Peyer's patch (tissue), 4 donors: ENCODE results near the gene ST6GAL1. TPM values are rescaled to one million over a fixed set of nuclear protein-coding genes. Genes with fewer than 3 reads are reported as not detected.

ENCODE experiments used
- DNase-seq, 3 donors: peaks; one replicate each; pipeline ENCODE4 v3.0.0-alpha.2; 2017 to 2019
- H3K27ac ChIP-seq, 4 donors: fragments of 200-600 bp; sonication (generic); one replicate each; pipeline ENCODE4 v1.5.1; 2016 to 2019
- H3K27me3 ChIP-seq, 2 donors: fragments of 200-600 bp; sonication (generic); one replicate each; pipeline ENCODE4 v1.5.1; 2019
- H3K36me3 ChIP-seq, 3 donors: fragments of 200-600 bp; sonication (generic); one replicate each; pipeline ENCODE4 v1.5.1; 2016 to 2019
- H3K4me1 ChIP-seq, 4 donors: fragments of 200-600 bp; sonication (generic); one replicate each; pipeline ENCODE4 v1.5.1; 2016 to 2019
- H3K4me3 ChIP-seq, 4 donors: fragments of 200-600 bp; sonication (generic); 1 replicate in 3 of 4; 2 replicates in 1 of 4; pipeline ENCODE4 v1.5.1; 2016 to 2019; ENCODE audit warnings: mild to moderate bottlenecking in 1 of 4
- H3K9me3 ChIP-seq, 4 donors: fragments of 200-600 bp; sonication (generic); one replicate each; pipeline ENCODE4 v1.5.1; 2016 to 2019; ENCODE audit warnings: mild to moderate bottlenecking in 1 of 4
- POLR2A ChIP-seq, 2 donors: fragments of 450-650 bp; IDR thresholded peaks; one replicate each; pipeline ENCODE4 v1.5.1; 2017; ENCODE audit warnings: antibody characterized with exemption in 2 of 2, mild to moderate bottlenecking in 2 of 2, moderate library complexity in 2 of 2
- total RNA-seq, 4 donors: library from RNA; depleted of rRNA; stranded (reverse); fragments of >200 nt; gene quantifications; one replicate each; pipeline ENCODE4 v1.1.0, GENCODE V29; 2016
- TF ChIP-seq, protein P1 (sequence below), 6 experiments: fragments of 450-650 bp in 4 of 6; fragments of 200-600 bp in 2 of 6; sonication (generic) in 1 of 6; IDR thresholded peaks; one replicate each; pipeline ENCODE4 v1.5.1; 2017 to 2019; ENCODE audit warnings: antibody characterized with exemption in 6 of 6, mild to moderate bottlenecking in 3 of 6, moderate library complexity in 1 of 6

ST6GAL1 gene
- total RNA-seq, 4 donors from 2014 or later = 3.7 to 96.6 (median 14.9) TPM

DNA sequence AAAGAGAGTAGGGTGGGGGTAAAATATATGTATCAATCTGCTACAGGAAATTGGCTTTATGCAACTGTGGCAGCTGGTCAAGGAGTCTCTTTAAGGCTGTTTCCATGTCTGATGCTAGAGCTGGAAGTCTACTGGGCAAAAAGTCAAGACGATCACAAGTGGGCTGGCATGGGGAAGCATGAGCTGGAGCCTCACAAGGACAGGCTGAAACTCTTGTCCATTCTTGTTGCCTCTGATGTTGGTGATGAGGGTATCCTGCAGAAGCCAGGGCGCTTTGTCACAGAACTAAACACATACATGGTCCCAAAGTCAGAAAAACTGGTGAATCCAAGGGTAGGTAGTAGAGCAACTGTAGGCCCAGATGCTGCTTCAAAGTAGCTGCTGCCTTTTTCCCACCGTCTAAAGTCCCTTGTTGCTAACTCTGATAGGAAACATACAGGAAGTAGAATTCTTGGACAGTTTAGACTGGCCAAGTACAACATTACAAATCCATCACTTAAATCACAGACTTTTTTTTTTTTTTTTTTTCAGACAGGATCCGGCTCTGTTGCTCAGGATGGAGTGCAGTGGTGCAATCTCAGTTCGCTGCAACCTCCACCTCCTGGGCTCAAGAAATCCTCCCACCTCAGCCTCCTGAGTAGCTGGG is 154.8 kb downstream of the ST6GAL1 start:
- TF ChIP-seq, protein P1, sequence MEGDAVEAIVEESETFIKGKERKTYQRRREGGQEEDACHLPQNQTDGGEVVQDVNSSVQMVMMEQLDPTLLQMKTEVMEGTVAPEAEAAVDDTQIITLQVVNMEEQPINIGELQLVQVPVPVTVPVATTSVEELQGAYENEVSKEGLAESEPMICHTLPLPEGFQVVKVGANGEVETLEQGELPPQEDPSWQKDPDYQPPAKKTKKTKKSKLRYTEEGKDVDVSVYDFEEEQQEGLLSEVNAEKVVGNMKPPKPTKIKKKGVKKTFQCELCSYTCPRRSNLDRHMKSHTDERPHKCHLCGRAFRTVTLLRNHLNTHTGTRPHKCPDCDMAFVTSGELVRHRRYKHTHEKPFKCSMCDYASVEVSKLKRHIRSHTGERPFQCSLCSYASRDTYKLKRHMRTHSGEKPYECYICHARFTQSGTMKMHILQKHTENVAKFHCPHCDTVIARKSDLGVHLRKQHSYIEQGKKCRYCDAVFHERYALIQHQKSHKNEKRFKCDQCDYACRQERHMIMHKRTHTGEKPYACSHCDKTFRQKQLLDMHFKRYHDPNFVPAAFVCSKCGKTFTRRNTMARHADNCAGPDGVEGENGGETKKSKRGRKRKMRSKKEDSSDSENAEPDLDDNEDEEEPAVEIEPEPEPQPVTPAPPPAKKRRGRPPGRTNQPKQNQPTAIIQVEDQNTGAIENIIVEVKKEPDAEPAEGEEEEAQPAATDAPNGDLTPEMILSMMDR (IDR thresholded peaks at IDR 0.05) = no peak
- Histone ChIP-seq H3K27ac (no peak overlapping the region), H3K9me3 (no peaks in the 10 kb centered on the region)

DNA sequence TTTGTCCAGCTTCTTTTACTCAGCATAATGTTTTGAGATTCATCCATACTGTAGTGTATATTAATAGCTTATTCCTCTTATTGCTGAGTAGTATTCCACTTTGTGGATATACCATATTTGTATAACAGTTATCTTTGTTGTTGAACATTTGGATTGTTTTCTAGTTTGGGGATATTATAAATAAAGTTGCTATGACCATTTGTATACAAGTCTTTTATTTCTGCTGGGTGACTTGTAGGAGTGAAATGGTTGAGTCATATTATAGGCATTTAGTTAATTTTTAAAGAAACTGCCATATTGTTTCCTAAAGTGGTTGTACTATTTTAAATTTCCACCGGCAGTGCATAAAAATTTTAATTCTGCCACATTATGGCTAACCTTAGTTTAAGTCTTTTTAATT is 155.6 kb downstream of the ST6GAL1 start:
- H3K4me3 ChIP-seq = no peak overlapping the region

More for the DNA sequence above, 154.8 kb downstream of the ST6GAL1 start:
- Histone ChIP-seq H3K27me3 (no peaks in the 10 kb centered on the region), H3K4me3 (no peak overlapping the region), H3K36me3 (no peaks in the 10 kb centered on the region), H3K4me1 (no peaks in the 10 kb centered on the region)
- DNase-seq = no peak

DNA sequence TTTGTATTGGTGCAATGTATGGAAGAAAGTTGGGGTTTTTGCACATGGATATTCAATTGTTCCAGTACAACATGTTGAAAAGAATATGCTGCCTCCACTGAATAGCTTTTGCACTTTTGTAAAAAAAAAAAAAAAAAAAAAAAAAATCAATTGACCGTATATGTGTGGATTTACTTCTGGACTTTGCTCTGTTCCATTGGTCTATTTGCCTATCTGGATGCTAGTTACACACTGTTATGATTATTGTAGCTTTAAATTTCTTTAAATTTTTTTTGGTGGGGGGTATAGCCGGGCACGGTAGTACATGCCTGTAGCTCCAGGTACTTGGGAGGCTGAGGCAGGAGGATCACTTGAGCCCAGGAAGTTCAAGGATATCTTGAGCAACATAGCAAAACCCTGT is 156.5 kb downstream of the ST6GAL1 start:
- Histone ChIP-seq H3K36me3 (no peaks in the 10 kb centered on the region), H3K27ac (no peak overlapping the region), H3K9me3 (no peaks in the 10 kb centered on the region), H3K4me3 (no peak overlapping the region), H3K27me3 (no peaks in the 10 kb centered on the region), H3K4me1 (no peaks in the 10 kb centered on the region)
- TF ChIP-seq POLR2A (IDR thresholded peaks at IDR 0.05) = no peak
- TF ChIP-seq, protein P1 (IDR thresholded peaks at IDR 0.05) = no peak
- DNase-seq = no peak

More for the DNA sequence above, 155.6 kb downstream of the ST6GAL1 start:
- Histone ChIP-seq H3K9me3 (no peaks in the 10 kb centered on the region), H3K27ac (no peak overlapping the region), H3K36me3 (no peaks in the 10 kb centered on the region), H3K27me3 (no peaks in the 10 kb centered on the region), H3K4me1 (no peaks in the 10 kb centered on the region)
- TF ChIP-seq, protein P1 (IDR thresholded peaks at IDR 0.05) = no peak
- TF ChIP-seq POLR2A (IDR thresholded peaks at IDR 0.05) = no peak
- DNase-seq = no peak

DNA sequence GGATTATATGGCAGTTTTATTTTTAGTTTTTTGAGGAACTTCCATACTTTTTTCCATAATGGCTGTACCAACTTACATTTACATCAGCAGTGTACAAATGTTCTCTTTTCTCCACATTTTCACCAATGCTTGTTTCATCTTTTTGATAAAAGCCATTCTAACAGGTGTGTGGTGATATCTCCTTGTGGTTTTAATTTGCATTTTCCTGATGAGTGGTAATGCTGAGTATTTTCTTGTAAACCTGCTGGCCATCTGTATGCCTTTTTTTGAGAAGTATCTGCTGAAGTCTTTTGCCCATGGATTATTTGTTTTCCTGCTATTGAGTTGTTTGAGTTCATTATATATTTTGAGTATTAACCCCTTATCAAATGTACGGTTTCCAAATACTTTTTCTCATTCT is 158.4 kb downstream of the ST6GAL1 start:
- no peaks in the 10 kb centered on the region for H3K27me3 ChIP-seq
- no peak for TF ChIP-seq POLR2A (IDR thresholded peaks at IDR 0.05)
- TF ChIP-seq, protein P1 (IDR thresholded peaks at IDR 0.05) = no peak
- no peak for DNase-seq
- no peak overlapping the region for H3K27ac ChIP-seq
- H3K4me3 ChIP-seq = no peak overlapping the region
- no peaks in the 10 kb centered on the region for H3K36me3 ChIP-seq
- H3K4me1 ChIP-seq = no peaks in the 10 kb centered on the region
- H3K9me3 ChIP-seq = no peaks in the 10 kb centered on the region

DNA sequence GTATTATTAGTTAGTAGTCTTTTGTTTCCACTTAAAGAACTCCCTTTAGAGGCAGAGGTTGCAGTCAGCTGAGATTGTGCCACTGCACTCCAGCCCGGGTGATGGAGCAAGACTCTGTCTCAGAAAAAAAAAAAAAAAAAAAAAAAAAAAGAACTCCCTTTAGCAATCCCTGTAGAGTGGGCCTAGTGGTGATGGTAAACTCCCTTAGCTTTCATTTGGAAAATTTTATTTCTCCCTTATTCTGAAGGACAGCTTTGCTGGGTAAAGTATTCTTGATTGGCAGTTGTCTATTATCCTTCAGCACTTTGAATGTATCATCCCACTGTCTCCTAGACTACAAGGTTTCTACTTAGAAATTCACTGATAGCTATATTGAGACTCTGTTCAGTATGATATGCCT is 163.0 kb downstream of the ST6GAL1 start:
- no peak for TF ChIP-seq POLR2A (IDR thresholded peaks at IDR 0.05)
- TF ChIP-seq, protein P1 (IDR thresholded peaks at IDR 0.05) = no peak
- H3K4me1 ChIP-seq = no peaks in the 10 kb centered on the region
- H3K4me3 ChIP-seq = no peak overlapping the region
- H3K36me3 ChIP-seq = no peaks in the 10 kb centered on the region
- H3K9me3 ChIP-seq = no peaks in the 10 kb centered on the region
- H3K27ac ChIP-seq = no peak overlapping the region
- DNase-seq = no peak
- H3K27me3 ChIP-seq = no peaks in the 10 kb centered on the region
